ENCODE data around the gene CD300LF. TPM values are rescaled to one million over a fixed set of nuclear protein-coding genes. Genes with fewer than 3 reads are reported as not detected.
A peak's percentile ranks its signal among the peaks of the same experiment; 100 is the strongest.

The CD300LF gene
- total RNA-seq, 1 donor: 20.5 TPM

DNA sequence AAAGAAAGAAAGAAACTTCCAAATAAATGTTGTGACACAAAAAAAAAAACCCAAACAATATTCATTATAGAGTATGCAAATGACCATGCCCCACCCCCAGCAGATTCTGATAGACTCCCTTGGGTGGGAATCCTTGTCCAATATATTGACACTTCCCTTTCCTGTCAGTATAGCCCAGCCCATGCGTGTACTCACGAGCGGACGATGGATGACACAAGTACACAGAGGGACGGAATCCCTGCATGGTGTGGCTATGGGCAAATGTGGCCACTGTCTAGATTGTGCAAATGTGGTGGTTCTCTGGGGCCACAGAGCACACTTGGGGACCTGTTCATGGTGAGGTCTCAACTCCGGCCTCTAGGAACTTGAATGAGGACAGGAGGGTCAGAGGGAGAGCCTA is 27.4 kb upstream of the CD300LF start:
- H3K27me3 ChIP-seq (ENCODE audit: insufficient read depth, low read length): no peaks in the 10 kb centered on the region
- H3K4me1 ChIP-seq (ENCODE audit: insufficient read depth, low read length): peaks cover 91% of the 10 kb centered on the region
- no peaks in the 10 kb centered on the region for H3K9me3 ChIP-seq (ENCODE audit: low read depth, low read length)
- no peak overlapping the region for H3K4me3 ChIP-seq (ENCODE audit: low read length)

DNA sequence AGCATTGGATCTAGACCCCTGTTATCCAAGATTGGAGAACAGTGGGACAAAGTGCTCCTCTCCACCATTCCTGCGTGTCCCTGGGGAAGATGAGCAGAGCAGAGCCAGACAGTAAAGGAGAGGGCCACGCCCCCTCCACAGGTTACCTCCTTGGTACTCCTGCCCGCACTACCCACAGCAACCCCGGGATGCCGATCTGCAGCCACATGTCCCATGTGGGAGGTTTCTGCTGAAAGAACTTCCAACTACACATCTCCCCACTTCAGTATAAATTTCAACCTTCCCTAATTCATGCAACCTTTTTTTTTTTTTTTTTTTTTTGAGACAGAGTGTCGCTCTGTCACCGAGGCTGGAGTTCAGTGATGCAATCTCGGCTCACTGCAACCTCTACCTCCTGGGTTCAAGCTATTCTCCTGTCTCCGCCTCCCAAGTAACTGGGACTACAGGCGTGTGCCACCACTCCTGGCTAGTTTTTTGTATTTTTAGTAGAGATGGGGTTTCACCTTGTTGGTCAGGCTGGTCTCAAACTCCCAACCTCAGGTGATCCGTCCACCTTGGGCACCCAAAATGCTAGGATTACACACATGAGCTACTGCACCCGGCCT is 26.6 kb upstream of the CD300LF start:
- Histone ChIP-seq H3K4me3 (ENCODE audit: low read length) (no peak overlapping the region), H3K27me3 (ENCODE audit: insufficient read depth, low read length) (no peaks in the 10 kb centered on the region), H3K4me1 (ENCODE audit: insufficient read depth, low read length) (peaks cover 82% of the 10 kb centered on the region), H3K9me3 (ENCODE audit: low read depth, low read length) (no peaks in the 10 kb centered on the region)

DNA sequence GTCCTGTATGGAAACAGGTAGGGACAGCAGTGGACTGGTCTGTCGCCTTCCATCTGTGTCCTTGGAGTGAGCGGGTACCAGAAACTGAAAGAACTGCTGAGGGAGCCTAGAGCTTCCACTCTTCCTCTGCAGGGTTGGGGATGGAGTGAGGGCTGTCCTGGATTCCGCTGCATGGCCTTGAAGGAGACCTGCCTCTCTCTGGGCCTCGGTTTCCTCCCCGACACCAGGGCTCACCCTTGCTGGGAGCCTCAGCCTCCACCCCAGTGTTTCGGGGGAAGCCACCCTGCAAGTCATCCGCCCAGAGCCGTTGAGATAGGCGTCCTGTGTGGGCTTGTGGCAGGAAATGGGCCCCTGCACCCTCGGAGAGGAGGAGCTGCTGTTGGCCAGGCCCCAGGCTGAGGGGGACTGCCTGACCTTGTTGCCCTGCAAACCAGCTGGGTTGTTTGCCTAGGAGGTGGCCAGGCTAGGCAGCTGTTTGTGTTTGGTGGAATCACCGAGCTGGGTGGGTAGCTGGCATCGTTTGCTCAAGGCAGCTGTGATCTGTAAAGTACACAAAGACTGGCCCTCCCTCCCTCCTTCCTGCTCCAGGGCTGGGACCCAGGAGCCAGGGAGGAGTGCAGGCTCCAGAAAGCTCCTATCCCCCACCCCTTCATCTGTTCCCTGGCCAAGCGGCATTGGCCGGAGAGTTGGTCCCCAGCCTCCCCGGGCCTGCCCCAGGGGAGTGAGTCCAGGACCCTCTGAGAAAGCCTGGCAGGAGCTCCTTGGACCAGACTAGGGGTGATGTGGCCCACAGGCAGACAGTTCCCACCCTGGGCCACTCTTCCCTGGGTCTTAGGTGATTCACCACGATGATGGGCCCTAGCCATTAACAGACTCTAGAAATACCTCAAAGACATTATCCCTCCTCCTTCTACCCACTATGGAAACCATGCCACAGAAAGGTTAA is 25.6 kb upstream of the CD300LF start:
- H3K4me3 ChIP-seq (ENCODE audit: low read length): peak overlapping the region; percentile 44
- no peaks in the 10 kb centered on the region for H3K27me3 ChIP-seq (ENCODE audit: insufficient read depth, low read length)
- H3K4me1 ChIP-seq (ENCODE audit: insufficient read depth, low read length): peaks cover 72% of the 10 kb centered on the region
- H3K9me3 ChIP-seq (ENCODE audit: low read depth, low read length): no peaks in the 10 kb centered on the region

DNA sequence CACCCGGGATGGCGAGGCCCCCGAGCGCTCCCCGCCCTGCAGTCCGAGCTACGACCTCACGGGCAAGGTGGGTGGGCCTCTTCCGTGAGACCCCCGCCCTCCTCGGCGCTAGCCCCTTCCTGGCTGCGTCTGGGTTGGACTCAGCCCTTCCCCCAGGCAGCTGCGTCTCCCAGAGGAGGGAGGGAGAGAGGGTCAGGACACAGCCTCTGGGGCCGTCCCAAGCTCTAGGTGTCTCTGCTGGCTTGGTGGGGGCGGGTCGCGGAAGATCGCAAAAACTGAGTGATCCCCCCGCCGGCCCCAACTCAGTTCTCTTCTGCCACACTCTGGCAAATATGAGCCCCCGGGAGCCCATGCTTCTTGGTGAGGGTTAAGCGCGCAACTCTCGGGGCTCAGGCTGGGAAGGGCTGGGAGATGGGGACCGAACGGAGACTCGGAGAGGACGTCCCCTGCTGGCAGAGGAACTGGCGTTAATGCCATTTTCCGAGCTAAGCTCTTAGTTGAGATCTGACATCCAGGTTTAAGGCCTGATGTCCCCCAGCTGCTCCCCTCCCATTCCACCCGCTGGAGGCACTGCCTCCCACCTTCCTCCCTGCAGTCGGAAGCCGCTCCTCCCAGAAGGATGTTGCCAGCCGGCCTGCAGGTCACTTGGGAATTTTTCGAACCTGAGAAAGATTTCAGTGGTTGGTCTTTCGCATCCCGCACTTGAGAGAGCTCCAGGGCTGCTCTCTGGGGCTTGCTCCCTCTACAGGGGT is 24.8 kb upstream of the CD300LF start:
- Histone ChIP-seq H3K9me3 (ENCODE audit: low read depth, low read length) (no peaks in the 10 kb centered on the region), H3K27me3 (ENCODE audit: insufficient read depth, low read length) (no peaks in the 10 kb centered on the region), H3K4me1 (ENCODE audit: insufficient read depth, low read length) (peaks cover 64% of the 10 kb centered on the region), H3K4me3 (ENCODE audit: low read length) (peak overlapping the region; percentile 44)

- no peaks in the 10 kb centered on the region for H3K9me3 ChIP-seq (ENCODE audit: low read depth, low read length)
- peaks cover 56% of the 10 kb centered on the region for H3K4me1 ChIP-seq (ENCODE audit: insufficient read depth, low read length)
- H3K4me3 ChIP-seq (ENCODE audit: low read length): peak within 1 kb of the TSS; percentile 44
- no peaks in the 10 kb centered on the region for H3K27me3 ChIP-seq (ENCODE audit: insufficient read depth, low read length)
Measured at GRCh38 chr17:74736513-74737298, 24.0 kb upstream of the CD300LF start, which contains the start of gene RAB37. RAB37 (plus strand) TSS chr17:74737256; CDS start chr17:74737273, 17 bp downstream.

DNA sequence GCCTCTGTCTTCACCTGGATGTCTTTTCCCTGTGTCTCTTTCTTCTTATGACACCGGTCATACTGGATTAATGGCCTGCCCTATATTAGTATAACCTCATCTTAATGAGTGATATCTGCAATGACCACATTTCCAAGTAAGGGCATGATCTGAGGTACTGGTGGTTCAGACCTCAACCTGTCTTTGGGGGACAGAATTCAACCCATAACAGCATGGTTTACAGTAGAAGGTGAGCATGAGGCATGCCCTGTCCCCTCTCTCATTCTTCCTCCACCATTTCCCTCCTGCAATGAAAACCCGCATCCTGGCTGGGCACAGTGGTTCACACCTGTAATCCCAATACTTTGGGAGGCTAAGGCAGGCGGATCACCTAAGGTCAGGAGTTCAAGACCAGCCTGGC is 21.5 kb upstream of the CD300LF start:
- H3K9me3 ChIP-seq (ENCODE audit: low read depth, low read length): no peaks in the 10 kb centered on the region
- H3K4me1 ChIP-seq (ENCODE audit: insufficient read depth, low read length): peaks cover 53% of the 10 kb centered on the region
- no peak overlapping the region for H3K4me3 ChIP-seq (ENCODE audit: low read length)
- H3K27me3 ChIP-seq (ENCODE audit: insufficient read depth, low read length): no peaks in the 10 kb centered on the region

GRCh38 chr17:74733365-74734122 is 20.8 kb upstream of the CD300LF start:
- no peak overlapping the region for H3K4me3 ChIP-seq (ENCODE audit: low read length)
- H3K9me3 ChIP-seq (ENCODE audit: low read depth, low read length): no peaks in the 10 kb centered on the region
- H3K27me3 ChIP-seq (ENCODE audit: insufficient read depth, low read length): no peaks in the 10 kb centered on the region
- peaks cover 46% of the 10 kb centered on the region for H3K4me1 ChIP-seq (ENCODE audit: insufficient read depth, low read length)

GRCh38 chr17:74732042-74732867 is 19.5 kb upstream of the CD300LF start:
- H3K4me1 ChIP-seq (ENCODE audit: insufficient read depth, low read length): peaks cover 36% of the 10 kb centered on the region
- no peak overlapping the region for H3K4me3 ChIP-seq (ENCODE audit: low read length)
- H3K27me3 ChIP-seq (ENCODE audit: insufficient read depth, low read length): no peaks in the 10 kb centered on the region

GRCh38 chr17:74731347-74731605 is 18.6 kb upstream of the CD300LF start:
- H3K9me3 ChIP-seq (ENCODE audit: low read depth, low read length): no peaks in the 10 kb centered on the region
- no peak overlapping the region for H3K4me3 ChIP-seq (ENCODE audit: low read length)
- H3K4me1 ChIP-seq (ENCODE audit: insufficient read depth, low read length): peaks cover 33% of the 10 kb centered on the region
- H3K27me3 ChIP-seq (ENCODE audit: insufficient read depth, low read length): no peaks in the 10 kb centered on the region

More at GRCh38 chr17:74732042-74732867, 19.5 kb upstream of the CD300LF start:
- no peaks in the 10 kb centered on the region for H3K9me3 ChIP-seq (ENCODE audit: low read depth, low read length)

GRCh38 chr17:74730491-74731346 is 18.0 kb upstream of the CD300LF start:
- Histone ChIP-seq H3K4me1 (ENCODE audit: insufficient read depth, low read length) (peaks cover 27% of the 10 kb centered on the region), H3K4me3 (ENCODE audit: low read length) (no peak overlapping the region), H3K9me3 (ENCODE audit: low read depth, low read length) (no peaks in the 10 kb centered on the region), H3K27me3 (ENCODE audit: insufficient read depth, low read length) (no peaks in the 10 kb centered on the region)

DNA sequence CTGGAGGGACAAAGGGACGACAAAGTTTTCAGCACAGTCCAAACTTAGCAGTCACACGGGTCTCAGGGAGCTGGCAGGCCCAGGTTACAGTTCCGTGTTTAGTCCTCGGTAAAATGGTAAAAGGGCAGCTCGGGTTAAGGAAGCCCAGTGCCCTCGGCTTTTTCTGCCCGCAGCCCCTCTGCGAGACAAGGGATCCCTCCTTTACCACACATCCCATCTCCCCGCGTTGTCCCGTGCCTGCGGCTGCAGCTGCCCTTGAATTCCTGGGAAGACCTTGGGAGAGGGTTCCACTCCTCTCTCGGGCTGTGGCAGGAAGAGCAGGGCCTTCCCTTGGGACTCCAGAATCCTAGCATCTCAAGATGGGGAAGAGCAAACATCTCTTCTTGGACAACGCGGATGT is 17.1 kb upstream of the CD300LF start:
- H3K27me3 ChIP-seq (ENCODE audit: insufficient read depth, low read length): no peaks in the 10 kb centered on the region
- no peak overlapping the region for H3K4me3 ChIP-seq (ENCODE audit: low read length)
- peaks cover 22% of the 10 kb centered on the region for H3K4me1 ChIP-seq (ENCODE audit: insufficient read depth, low read length)
- no peaks in the 10 kb centered on the region for H3K9me3 ChIP-seq (ENCODE audit: low read depth, low read length)

DNA sequence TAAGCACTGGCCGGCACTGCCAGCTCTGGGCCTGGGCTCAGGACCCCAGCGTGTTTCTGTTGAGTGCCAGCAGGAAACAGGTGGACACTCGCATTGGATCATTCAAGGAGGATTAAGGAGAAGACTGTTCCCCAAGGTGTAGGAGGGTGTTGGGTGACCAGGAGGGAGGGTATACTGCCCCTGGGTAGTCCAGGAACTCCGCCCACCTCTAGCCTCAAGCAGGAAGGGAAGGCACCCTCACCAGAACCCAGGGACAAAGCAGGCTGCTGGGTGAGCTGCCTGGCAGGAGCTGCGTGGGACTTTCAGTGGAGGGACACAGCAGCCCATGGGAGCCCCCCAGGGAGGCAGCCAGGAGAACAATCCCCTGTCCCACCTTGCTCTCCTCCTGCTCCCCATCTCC is 16.6 kb upstream of the CD300LF start:
- Histone ChIP-seq H3K27me3 (ENCODE audit: insufficient read depth, low read length) (no peaks in the 10 kb centered on the region), H3K9me3 (ENCODE audit: low read depth, low read length) (no peaks in the 10 kb centered on the region), H3K4me3 (ENCODE audit: low read length) (no peak overlapping the region), H3K4me1 (ENCODE audit: insufficient read depth, low read length) (peaks cover 22% of the 10 kb centered on the region)

DNA sequence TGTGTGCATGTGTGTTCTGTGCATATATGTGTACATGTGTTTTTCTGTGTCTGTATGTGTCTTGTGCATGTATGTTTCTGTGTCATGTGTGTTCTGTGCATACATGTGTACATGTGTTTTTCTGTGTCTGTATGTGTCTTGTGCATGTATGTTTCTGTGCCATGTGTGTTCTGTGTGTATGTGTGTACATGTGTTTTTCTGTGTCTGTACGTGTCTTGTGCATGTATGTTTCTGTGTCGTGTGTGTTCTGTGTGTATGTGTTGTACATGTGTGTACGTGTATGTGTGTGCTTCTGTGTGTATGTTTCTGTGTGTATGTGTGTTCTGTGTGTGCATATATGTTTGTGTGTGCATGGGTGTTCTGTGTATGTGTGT is 16.0 kb upstream of the CD300LF start:
- H3K4me3 ChIP-seq (ENCODE audit: low read length): no peak overlapping the region
- H3K27me3 ChIP-seq (ENCODE audit: insufficient read depth, low read length): no peaks in the 10 kb centered on the region
- peaks cover 22% of the 10 kb centered on the region for H3K4me1 ChIP-seq (ENCODE audit: insufficient read depth, low read length)
- H3K9me3 ChIP-seq (ENCODE audit: low read depth, low read length): no peaks in the 10 kb centered on the region

All from mononuclear cell (primary cell).